IMR-90 (cell line): ENCODE results near the gene CHRD.

Source experiments
- CTCF ChIP-seq: conservative IDR thresholded peaks from 2 replicates; pipeline ENCODE4 v1.5.1; 2012; ENCODE audit warnings: mild to moderate bottlenecking, low read depth, low read length, improper control_type of control experiment
- ELK1 ChIP-seq: fragments of 150-350 bp; IDR thresholded peaks from 2 replicates; pipeline ENCODE4 v1.6.1; 2016; ENCODE audit warnings: low read depth, mild to moderate bottlenecking, low read length, moderate library complexity, borderline replicate concordance
- FOS ChIP-seq: fragments of 150-350 bp; IDR thresholded peaks from 2 replicates; pipeline ENCODE4 v1.6.1; 2016; ENCODE audit warnings: low read depth, low read length
- MAFK ChIP-seq: IDR thresholded peaks from 2 replicates; pipeline ENCODE4 v1.6.1; 2012; ENCODE audit warnings: low read depth, low read length, improper control_type of control experiment
- MAZ ChIP-seq: IDR thresholded peaks from 2 replicates; pipeline ENCODE4 v1.6.1; 2012; ENCODE audit warnings: low read depth, mild to moderate bottlenecking, low read length, improper control_type of control experiment, moderate library complexity, borderline replicate concordance
- MXI1 ChIP-seq: IDR thresholded peaks from 2 replicates; pipeline ENCODE4 v1.6.1; 2012; ENCODE audit warnings: low read depth, mild to moderate bottlenecking, low read length, moderate library complexity, borderline replicate concordance
- POLR2A ChIP-seq: IDR thresholded peaks from 2 replicates; pipeline ENCODE4 v1.6.1; 2012; ENCODE audit warnings: mild to moderate bottlenecking, low read depth, low read length
- RAD21 ChIP-seq: IDR thresholded peaks from 2 replicates; pipeline ENCODE4 v1.6.1; 2012; ENCODE audit warnings: low read length, improper control_type of control experiment
- RCOR1 ChIP-seq: IDR thresholded peaks from 2 replicates; pipeline ENCODE4 v1.6.1; 2012; ENCODE audit warnings: mild to moderate bottlenecking, low read length, improper control_type of control experiment; ENCODE audit not compliant: insufficient replicate concordance
- RFX5 ChIP-seq: IDR thresholded peaks from 2 replicates; pipeline ENCODE4 v1.8.0; 2012; ENCODE audit warnings: low read depth, mild to moderate bottlenecking, low read length, moderate library complexity
- TF ChIP-seq, protein P1 (sequence below): fragments of 150-350 bp; IDR thresholded peaks from 2 replicates; pipeline ENCODE4 v1.6.1; 2017; ENCODE audit warnings: mild to moderate bottlenecking, antibody characterized with exemption, low read length, low read depth

DNA sequence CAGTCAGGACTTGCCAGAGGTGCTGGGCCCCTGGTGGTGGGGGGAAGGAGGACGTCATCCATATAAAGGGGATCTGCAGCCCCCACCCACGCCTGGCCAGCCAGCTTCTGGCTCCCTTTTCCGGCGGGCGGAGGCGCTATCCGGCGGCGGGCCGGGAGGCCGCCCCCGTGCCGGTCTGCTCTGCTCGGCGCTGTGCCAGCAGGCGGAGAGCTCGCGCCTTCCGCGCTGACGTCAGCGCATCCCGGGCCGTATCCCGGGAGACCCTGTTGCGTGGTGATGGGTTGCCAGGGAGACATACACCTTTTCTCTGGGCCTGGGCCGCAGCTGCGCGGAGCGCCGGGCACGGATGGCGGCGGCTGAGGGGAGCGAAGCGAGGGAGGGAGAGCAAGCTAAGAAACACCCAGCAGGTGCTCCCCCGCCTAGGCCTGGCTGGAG lies 41.3 kb upstream of the CHRD start:
- peak; percentile 78 for TF ChIP-seq MAFK
- TF ChIP-seq, protein P1, sequence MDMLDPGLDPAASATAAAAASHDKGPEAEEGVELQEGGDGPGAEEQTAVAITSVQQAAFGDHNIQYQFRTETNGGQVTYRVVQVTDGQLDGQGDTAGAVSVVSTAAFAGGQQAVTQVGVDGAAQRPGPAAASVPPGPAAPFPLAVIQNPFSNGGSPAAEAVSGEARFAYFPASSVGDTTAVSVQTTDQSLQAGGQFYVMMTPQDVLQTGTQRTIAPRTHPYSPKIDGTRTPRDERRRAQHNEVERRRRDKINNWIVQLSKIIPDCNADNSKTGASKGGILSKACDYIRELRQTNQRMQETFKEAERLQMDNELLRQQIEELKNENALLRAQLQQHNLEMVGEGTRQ = no peak
- TF ChIP-seq CTCF = 0 out of 2 replicates have a peak, but pooled peaks have one; percentile 9
- no peak for TF ChIP-seq ELK1
- no peak for TF ChIP-seq POLR2A
- 0 out of 2 replicates have a peak, but pooled peaks have one; percentile 20 for TF ChIP-seq MAZ
- TF ChIP-seq FOS = no peak
- no peak for TF ChIP-seq RAD21
- TF ChIP-seq RFX5 = peak; percentile 84
- peak; percentile 86 for TF ChIP-seq MXI1
- TF ChIP-seq RCOR1 = no peak
